Measurements from ENCODE around the gene LSM3.
A peak's percentile ranks its signal among the peaks of the same experiment; 100 is the strongest.
"Not testable (repeated sequence)": the region's sequence is repeated elsewhere in the genome, so short reads cannot be mapped to it uniquely, and the experiment has no call there.

LSM3 gene

GRCh38 chr3:14211621-14212020 lies 33.0 kb downstream of the LSM3 start:
- no peaks in the 10 kb centered on the region for H3K36me3 Mint-ChIP-seq
- H3K4me3 Mint-ChIP-seq = no peak overlapping the region

GRCh38 chr3:14212032-14212431 lies 33.4 kb downstream of the LSM3 start:
- no peaks in the 10 kb centered on the region for H3K9me3 Mint-ChIP-seq
- H3K36me3 Mint-ChIP-seq = no peaks in the 10 kb centered on the region
- no peak overlapping the region for H3K27ac Mint-ChIP-seq
- no peak for ATAC-seq
- no peak overlapping the region for H3K4me3 Mint-ChIP-seq
- no peaks in the 10 kb centered on the region for H3K27me3 Mint-ChIP-seq
- H3K4me1 Mint-ChIP-seq = peaks cover 6% of the 10 kb centered on the region

More at GRCh38 chr3:14211621-14212020, 33.0 kb downstream of the LSM3 start:
- Mint-ChIP-seq H3K4me1 (peaks cover 5% of the 10 kb centered on the region), H3K9me3 (no peaks in the 10 kb centered on the region), H3K27ac (no peak overlapping the region), H3K27me3 (no peaks in the 10 kb centered on the region)
- no peak for ATAC-seq

- no peak overlapping the region for H3K4me3 Mint-ChIP-seq
- no peak for ATAC-seq
- H3K36me3 Mint-ChIP-seq = no peaks in the 10 kb centered on the region
- H3K4me1 Mint-ChIP-seq = peaks cover 6% of the 10 kb centered on the region
- H3K27ac Mint-ChIP-seq = no peak overlapping the region
- H3K9me3 Mint-ChIP-seq = no peaks in the 10 kb centered on the region
- H3K27me3 Mint-ChIP-seq = no peaks in the 10 kb centered on the region
Measured at GRCh38 chr3:14213066-14213774, 34.6 kb downstream of the LSM3 start.

GRCh38 chr3:14214764-14215163 lies 36.1 kb downstream of the LSM3 start:
- H3K36me3 Mint-ChIP-seq = no peaks in the 10 kb centered on the region
- no peak for ATAC-seq
- peaks cover 2% of the 10 kb centered on the region for H3K9me3 Mint-ChIP-seq
- peaks cover 3% of the 10 kb centered on the region for H3K27me3 Mint-ChIP-seq
- peaks cover 6% of the 10 kb centered on the region for H3K4me1 Mint-ChIP-seq
- H3K4me3 Mint-ChIP-seq = no peak overlapping the region
- H3K27ac Mint-ChIP-seq = no peak overlapping the region

- H3K9me3 Mint-ChIP-seq = peaks cover 12% of the 10 kb centered on the region
- peak overlapping the region; percentile 36 for H3K27ac Mint-ChIP-seq
Measured at GRCh38 chr3:14216257-14217048, 37.8 kb downstream of the LSM3 start.

GRCh38 chr3:14218355-14218754 lies 39.7 kb downstream of the LSM3 start:
- H3K4me3 Mint-ChIP-seq = no peak overlapping the region
- H3K36me3 Mint-ChIP-seq = peaks cover 10% of the 10 kb centered on the region
- no peak overlapping the region for H3K27ac Mint-ChIP-seq
- peaks cover 6% of the 10 kb centered on the region for H3K4me1 Mint-ChIP-seq
- no peak for ATAC-seq
- H3K27me3 Mint-ChIP-seq = peaks cover 32% of the 10 kb centered on the region
- H3K9me3 Mint-ChIP-seq = peaks cover 17% of the 10 kb centered on the region

More at GRCh38 chr3:14216257-14217048, 37.8 kb downstream of the LSM3 start:
- Mint-ChIP-seq H3K36me3 (peaks cover 4% of the 10 kb centered on the region), H3K4me3 (peak overlapping the region; percentile 71), H3K4me1 (peaks cover 6% of the 10 kb centered on the region), H3K27me3 (peaks cover 16% of the 10 kb centered on the region)
- peak; percentile 77 for ATAC-seq

GRCh38 chr3:14220933-14221332 lies 42.3 kb downstream of the LSM3 start:
- Mint-ChIP-seq H3K4me1 (peaks cover 6% of the 10 kb centered on the region), H3K9me3 (peaks cover 17% of the 10 kb centered on the region), H3K4me3 (no peak overlapping the region), H3K27ac (no peak overlapping the region), H3K27me3 (peaks cover 47% of the 10 kb centered on the region), H3K36me3 (peaks cover 10% of the 10 kb centered on the region)
- ATAC-seq = no peak

GRCh38 chr3:14221902-14222301 lies 43.3 kb downstream of the LSM3 start:
- Mint-ChIP-seq H3K4me1 (no peaks in the 10 kb centered on the region), H3K27me3 (peaks cover 47% of the 10 kb centered on the region), H3K4me3 (no peak overlapping the region), H3K9me3 (peaks cover 17% of the 10 kb centered on the region), H3K36me3 (peaks cover 10% of the 10 kb centered on the region), H3K27ac (no peak overlapping the region)
- ATAC-seq = no peak

GRCh38 chr3:14222457-14222856 lies 43.8 kb downstream of the LSM3 start:
- Mint-ChIP-seq H3K27ac (no peak overlapping the region), H3K9me3 (peaks cover 17% of the 10 kb centered on the region), H3K27me3 (peaks cover 47% of the 10 kb centered on the region), H3K4me1 (no peaks in the 10 kb centered on the region), H3K4me3 (no peak overlapping the region), H3K36me3 (peaks cover 10% of the 10 kb centered on the region)
- no peak for ATAC-seq

GRCh38 chr3:14222900-14223594 lies 44.4 kb downstream of the LSM3 start:
- no peak for ATAC-seq
- Mint-ChIP-seq H3K27ac (no peak overlapping the region), H3K4me3 (no peak overlapping the region), H3K4me1 (no peaks in the 10 kb centered on the region), H3K36me3 (peaks cover 10% of the 10 kb centered on the region), H3K9me3 (peaks cover 17% of the 10 kb centered on the region), H3K27me3 (peaks cover 49% of the 10 kb centered on the region)

- Mint-ChIP-seq H3K36me3 (peaks cover 10% of the 10 kb centered on the region), H3K4me1 (no peaks in the 10 kb centered on the region), H3K27ac (no peak overlapping the region), H3K4me3 (no peak overlapping the region), H3K27me3 (peaks cover 54% of the 10 kb centered on the region), H3K9me3 (peaks cover 17% of the 10 kb centered on the region)
- peak; percentile 61 for ATAC-seq
Measured at GRCh38 chr3:14223595-14223994, 45.0 kb downstream of the LSM3 start.

- Mint-ChIP-seq H3K36me3 (peaks cover 10% of the 10 kb centered on the region), H3K9me3 (peaks cover 14% of the 10 kb centered on the region), H3K27me3 (peaks cover 51% of the 10 kb centered on the region), H3K4me1 (no peaks in the 10 kb centered on the region), H3K27ac (no peak overlapping the region), H3K4me3 (no peak overlapping the region)
- no peak for ATAC-seq
Measured at GRCh38 chr3:14224895-14225294, 46.3 kb downstream of the LSM3 start.

- Mint-ChIP-seq H3K4me3 (no peak overlapping the region), H3K27ac (no peak overlapping the region), H3K27me3 (peaks cover 48% of the 10 kb centered on the region), H3K4me1 (no peaks in the 10 kb centered on the region), H3K9me3 (peaks cover 11% of the 10 kb centered on the region), H3K36me3 (peaks cover 10% of the 10 kb centered on the region)
- no peak for ATAC-seq
Measured at GRCh38 chr3:14225421-14225820, 46.8 kb downstream of the LSM3 start.

GRCh38 chr3:14226351-14226750 lies 47.7 kb downstream of the LSM3 start:
- not testable (repeated sequence) for ATAC-seq, H3K36me3 Mint-ChIP-seq, H3K4me3 Mint-ChIP-seq, H3K4me1 Mint-ChIP-seq, H3K27ac Mint-ChIP-seq, H3K9me3 Mint-ChIP-seq
- H3K27me3 Mint-ChIP-seq = peaks cover 50% of the 10 kb centered on the region

- Mint-ChIP-seq H3K9me3 (peaks cover 2% of the 10 kb centered on the region), H3K4me1 (no peaks in the 10 kb centered on the region), H3K27me3 (peaks cover 52% of the 10 kb centered on the region)
Measured at GRCh38 chr3:14227856-14228255, 49.2 kb downstream of the LSM3 start.

More at GRCh38 chr3:14227856-14228255, 49.2 kb downstream of the LSM3 start:
- H3K36me3 Mint-ChIP-seq = peaks cover under 1% of the 10 kb centered on the region
- no peak for ATAC-seq
- H3K27ac Mint-ChIP-seq = no peak overlapping the region
- no peak overlapping the region for H3K4me3 Mint-ChIP-seq
